GM12878 (cell line): ENCODE results near the gene CRACDL. TPM values are rescaled to one million over a fixed set of nuclear protein-coding genes. Genes with fewer than 3 reads are reported as not detected.

ENCODE experiments used
- ATAC-seq: fragments of 200-7000 bp; cut with Tn5 transposase; 3 replicates; pipeline ENCODE4 v1.9.1; 2020; ENCODE audit warnings: mild to moderate bottlenecking, moderate library complexity
- BruUV-seq: library from RNA; stranded (reverse); fragments of 400-500 nt; replicated peaks from 2 replicates; lab custom pipeline; 2021; lab: Mats Ljungman, UMichigan
- CTCF ChIA-PET: fragments of 300-600 bp; sonication (Branson Sonifier 250); formaldehyde crosslinking; extraction: SDS; loops from one replicate; lab custom pipeline; 2021; ENCODE audit warnings: inconsistent platforms; lab: Yijun Ruan, JAX
- POLR2A ChIA-PET: fragments of 350-600 bp; formaldehyde crosslinking; extraction: SDS; loops from one replicate; lab custom pipeline; 2021; ENCODE audit warnings: inconsistent platforms; lab: Charles Lee
- RAD21 ChIA-PET: fragments of 300-600 bp; sonication (Branson Sonifier 250); formaldehyde crosslinking; loops from one replicate; lab custom pipeline; 2023; ENCODE audit warnings: antibody characterized with exemption; ENCODE audit not compliant: unreplicated experiment; lab: Charles Lee
- SMC1A ChIA-PET: fragments of 300-600 bp; sonication (Branson Sonifier 250); formaldehyde crosslinking; loops from one replicate; lab custom pipeline; 2023; ENCODE audit not compliant: unreplicated experiment, uncharacterized antibody; lab: Charles Lee
- DNase-seq: peaks from one replicate; pipeline ENCODE4 v3.0.0-alpha.2; 2011; ENCODE audit warnings: low read depth, low spot score
- FAIRE-seq: peaks from 3 replicates; lab custom pipeline; 2011; peaks lifted over from hg19 to GRCh38; lab: Jason Lieb, UNC
- H2AFZ ChIP-seq: 2 replicates; pipeline ENCODE4 v1.6.0; 2011; ENCODE audit warnings: low read depth, low read length, control low read depth; ENCODE audit not compliant: control insufficient read depth
- H3K27ac ChIP-seq: 2 replicates; pipeline ENCODE4 v1.5.1; 2011; ENCODE audit warnings: control low read depth; ENCODE audit not compliant: control insufficient read depth, insufficient read depth
- H3K27me3 ChIP-seq, 2 experiments: replicated peaks in 1 of 2; 2 replicates each; pipeline versions ENCODE4 v1.6.0 to v1.6.1; 2011; ENCODE audit warnings: low read length in 1 of 2; ENCODE audit not compliant: control insufficient read depth in 2 of 2, insufficient read depth in 2 of 2
- H3K36me3 ChIP-seq, 2 experiments: 2 replicates each; pipeline ENCODE4 v1.5.1; 2011; ENCODE audit warnings: low read length in 1 of 2; ENCODE audit not compliant: control insufficient read depth in 2 of 2, insufficient read depth in 2 of 2
- H3K4me1 ChIP-seq: 2 replicates; pipeline ENCODE4 v1.6.1; 2011; ENCODE audit warnings: mild to moderate bottlenecking, low read length, moderate library complexity, mixed read lengths; ENCODE audit not compliant: control insufficient read depth, insufficient read depth
- H3K4me2 ChIP-seq: 2 replicates; pipeline ENCODE4 v1.6.0; 2011; ENCODE audit warnings: control low read depth; ENCODE audit not compliant: control insufficient read depth, insufficient read depth
- H3K4me3 ChIP-seq: fragments of 200-600 bp; sonication (generic); 2 replicates; pipeline ENCODE4 v1.5.1; 2016
- H3K79me2 ChIP-seq: 2 replicates; pipeline ENCODE4 v1.6.0; 2011; ENCODE audit warnings: low read length; ENCODE audit not compliant: control insufficient read depth, insufficient read depth
- H3K9ac ChIP-seq: 2 replicates; pipeline ENCODE4 v1.8.0; 2011; ENCODE audit warnings: low read length, control low read depth, mixed read lengths; ENCODE audit not compliant: control insufficient read depth, insufficient read depth
- H3K9me3 ChIP-seq: replicated peaks from 3 replicates; pipeline ENCODE4 v1.5.1; 2011; ENCODE audit warnings: mild to moderate bottlenecking, low read length; ENCODE audit not compliant: control insufficient read depth, insufficient read depth
- H4K20me1 ChIP-seq: 2 replicates; pipeline ENCODE4 v1.6.0; 2011; ENCODE audit not compliant: control insufficient read depth, insufficient read depth
- EP300 ChIP-seq, 2 experiments: fragments of 150-350 bp in 1 of 2; IDR thresholded peaks; 2 replicates each; pipeline ENCODE4 v1.6.1; 2011 to 2012; ENCODE audit warnings: low read depth in 2 of 2, low read length in 2 of 2, borderline replicate concordance in 1 of 2, improper control_type of control experiment in 1 of 2, inconsistent platforms in 1 of 2; ENCODE audit not compliant: control insufficient read depth in 1 of 2
- ZNF207 ChIP-seq: fragments of 450-650 bp; IDR thresholded peaks from 2 replicates; pipeline ENCODE4 v1.6.1; 2014; ENCODE audit warnings: antibody characterized with exemption, mild to moderate bottlenecking, borderline replicate concordance
- WGBS: methylation state at CpG from one replicate; pipeline ENCODE4 v1.1.6; 2016; ENCODE audit warnings: low lambda C conversion rate; ENCODE audit not compliant: insufficient replicate concordance, insufficient coverage; ENCODE audit errors: missing lambda C conversion rate; 5-methylcytosine and 5-hydroxymethylcytosine counted together
- in situ Hi-C: fragments of 300-500 bp; cut with MboI; formaldehyde crosslinking; loops from 9 replicates; pipeline ENCODE4 v1.14.3; 2018; ENCODE audit warnings: mixed read lengths
- intact Hi-C: fragments of 100-400 bp; cut with micrococcal nuclease; formaldehyde crosslinking; loops from one replicate; pipeline ENCODE4 v1.14.2; 2022; ENCODE audit not compliant: unreplicated experiment
- polyA plus RNA-seq, 11 experiments: library from polyadenylated mRNA; depleted of rRNA in 4 of 11; unstranded in 6 of 11; stranded (reverse) in 5 of 11; fragments of >200 nt; fragmentation: Nextera tagmentation in 4 of 11; fragmentation: Illumina TruSeq in 1 of 11; extraction: Ambion mirVana in 4 of 11; extraction: Trizol in 1 of 11; gene quantifications; 1 replicate in 1 of 11; 2 replicates in 10 of 11; pipeline versions ENCODE4 v1.2.1 to v1.2.3, GENCODE V29; 2011 to 2016; ENCODE audit warnings: inconsistent platforms in 2 of 11, missing spikeins in 2 of 11, low read depth in 1 of 11
- total RNA-seq, 4 experiments: library from RNA; depleted of rRNA in 3 of 4; stranded (reverse); fragments of >200 nt in 3 of 4; fragmentation: Illumina TruSeq in 1 of 4; extraction: Trizol in 1 of 4; gene quantifications; 2 replicates each; pipeline versions ENCODE4 v1.2.1 to v1.2.3, GENCODE V29; 2013 to 2021
- TF ChIP-seq, protein P1 (sequence below): IDR thresholded peaks from 2 replicates; pipeline ENCODE4 v1.6.1; 2012; ENCODE audit warnings: improper control_type of control experiment, low read depth, low read length; ENCODE audit not compliant: insufficient replicate concordance

Gene CRACDL
- total and polyA plus RNA-seq, 10 of the 15 experiments (the other 5 are each of a cell fraction or from before 2014, with no cell fraction given): 0.03 to 0.72 (median 0.14) TPM

DNA sequence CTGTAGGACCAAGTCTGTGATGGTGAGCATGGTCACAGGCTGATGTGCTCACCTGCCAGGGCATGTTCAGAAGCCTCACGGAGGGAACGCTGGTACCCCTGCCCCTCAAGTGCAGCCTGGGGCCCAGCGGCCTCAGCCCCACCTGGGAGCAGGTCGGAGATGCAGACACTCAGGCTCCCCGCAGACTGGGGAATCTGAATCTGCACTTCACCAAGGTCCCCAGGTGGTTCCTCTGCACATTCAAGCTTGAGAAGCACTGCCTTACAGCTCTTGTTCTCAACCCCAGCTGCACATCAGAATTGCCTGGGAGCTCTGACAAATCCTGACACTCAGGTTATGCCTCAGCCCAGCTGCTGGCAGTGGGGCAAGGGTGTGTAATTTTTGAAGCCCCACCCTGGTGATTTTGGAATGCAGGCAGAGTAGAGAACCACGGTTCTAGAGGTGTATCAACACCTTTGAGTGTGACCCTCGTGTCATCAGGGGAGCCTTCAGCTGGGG is 54.8 kb downstream of the CRACDL start:
- CTCF ChIA-PET: no interaction called here
- H3K9ac ChIP-seq: no peak overlapping the region
- H3K79me2 ChIP-seq: no peaks in the 10 kb centered on the region
- POLR2A ChIA-PET: no interaction called here
- intact Hi-C loops: no loop called here
- H3K27ac ChIP-seq: no peak overlapping the region
- in situ Hi-C loops: no loop called here
- no peak overlapping the region for H2AFZ ChIP-seq
- H3K4me2 ChIP-seq: no peak overlapping the region
- TF ChIP-seq ZNF207 (no peak), EP300 (IDR thresholded peaks at IDR 0.05; ENCODE audit: borderline replicate concordance in 1 of 2, control insufficient read depth in 1 of 2, low read depth in 2 of 2, low read length in 2 of 2) (no peak)
- TF ChIP-seq, protein P1, sequence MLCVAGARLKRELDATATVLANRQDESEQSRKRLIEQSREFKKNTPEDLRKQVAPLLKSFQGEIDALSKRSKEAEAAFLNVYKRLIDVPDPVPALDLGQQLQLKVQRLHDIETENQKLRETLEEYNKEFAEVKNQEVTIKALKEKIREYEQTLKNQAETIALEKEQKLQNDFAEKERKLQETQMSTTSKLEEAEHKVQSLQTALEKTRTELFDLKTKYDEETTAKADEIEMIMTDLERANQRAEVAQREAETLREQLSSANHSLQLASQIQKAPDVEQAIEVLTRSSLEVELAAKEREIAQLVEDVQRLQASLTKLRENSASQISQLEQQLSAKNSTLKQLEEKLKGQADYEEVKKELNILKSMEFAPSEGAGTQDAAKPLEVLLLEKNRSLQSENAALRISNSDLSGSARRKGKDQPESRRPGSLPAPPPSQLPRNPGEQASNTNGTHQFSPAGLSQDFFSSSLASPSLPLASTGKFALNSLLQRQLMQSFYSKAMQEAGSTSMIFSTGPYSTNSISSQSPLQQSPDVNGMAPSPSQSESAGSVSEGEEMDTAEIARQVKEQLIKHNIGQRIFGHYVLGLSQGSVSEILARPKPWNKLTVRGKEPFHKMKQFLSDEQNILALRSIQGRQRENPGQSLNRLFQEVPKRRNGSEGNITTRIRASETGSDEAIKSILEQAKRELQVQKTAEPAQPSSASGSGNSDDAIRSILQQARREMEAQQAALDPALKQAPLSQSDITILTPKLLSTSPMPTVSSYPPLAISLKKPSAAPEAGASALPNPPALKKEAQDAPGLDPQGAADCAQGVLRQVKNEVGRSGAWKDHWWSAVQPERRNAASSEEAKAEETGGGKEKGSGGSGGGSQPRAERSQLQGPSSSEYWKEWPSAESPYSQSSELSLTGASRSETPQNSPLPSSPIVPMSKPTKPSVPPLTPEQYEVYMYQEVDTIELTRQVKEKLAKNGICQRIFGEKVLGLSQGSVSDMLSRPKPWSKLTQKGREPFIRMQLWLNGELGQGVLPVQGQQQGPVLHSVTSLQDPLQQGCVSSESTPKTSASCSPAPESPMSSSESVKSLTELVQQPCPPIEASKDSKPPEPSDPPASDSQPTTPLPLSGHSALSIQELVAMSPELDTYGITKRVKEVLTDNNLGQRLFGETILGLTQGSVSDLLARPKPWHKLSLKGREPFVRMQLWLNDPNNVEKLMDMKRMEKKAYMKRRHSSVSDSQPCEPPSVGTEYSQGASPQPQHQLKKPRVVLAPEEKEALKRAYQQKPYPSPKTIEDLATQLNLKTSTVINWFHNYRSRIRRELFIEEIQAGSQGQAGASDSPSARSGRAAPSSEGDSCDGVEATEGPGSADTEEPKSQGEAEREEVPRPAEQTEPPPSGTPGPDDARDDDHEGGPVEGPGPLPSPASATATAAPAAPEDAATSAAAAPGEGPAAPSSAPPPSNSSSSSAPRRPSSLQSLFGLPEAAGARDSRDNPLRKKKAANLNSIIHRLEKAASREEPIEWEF: no peak
- FAIRE-seq (no peak), ATAC-seq (no peak), DNase-seq (no peak)
- SMC1A ChIA-PET: interaction anchor here (1.3 to 1.6 kb wide), 2 partner anchors 185 to 232 kb away, joined by 3 to 4 read pairs; no protein-coding TSS in a partner anchor
- H3K36me3 ChIP-seq: no peaks in the 10 kb centered on the region
- H3K27me3 ChIP-seq: no peaks in the 10 kb centered on the region; a peak in 1 of 4 replicates
- H3K4me3 ChIP-seq: no peak overlapping the region
- H3K4me1 ChIP-seq: no peaks in the 10 kb centered on the region
- BruUV-seq: no TSS peak
- H3K9me3 ChIP-seq: no peaks in the 10 kb centered on the region
- RAD21 ChIA-PET: no interaction called here
- no peaks in the 10 kb centered on the region for H4K20me1 ChIP-seq
- 50% methylated on average over 7 of the region's 7 CpGs for WGBS
